Adrenal gland (tissue), 12 donors: ENCODE data around the gene FAT1. TPM values are rescaled to one million over a fixed set of nuclear protein-coding genes. Genes with fewer than 3 reads are reported as not detected.

Experiments used
- DNase-seq, 7 donors: peaks; one replicate each; pipeline ENCODE4 v3.0.0-alpha.2; 2019 to 2020
- H3K27ac ChIP-seq, 5 donors: fragments of 200-600 bp; sonication (generic) in 4 of 5; 1 replicate in 3 of 5; 2 replicates in 2 of 5; pipeline versions ENCODE4 v1.5.1 to v1.8.0; 2016 to 2020; ENCODE audit warnings: mild to moderate bottlenecking in 1 of 5
- H3K27me3 ChIP-seq: fragments of 200-600 bp; 2 replicates; pipeline ENCODE4 v1.8.0; 2021
- H3K36me3 ChIP-seq, 2 donors: fragments of 200-600 bp; replicated peaks in 1 of 2; 1 replicate in 1 of 2; 2 replicates in 1 of 2; pipeline versions ENCODE4 v1.5.1 to v1.8.0; 2018 to 2022
- H3K4me1 ChIP-seq, 2 donors: fragments of 200-600 bp; replicated peaks in 1 of 2; 1 replicate in 1 of 2; 2 replicates in 1 of 2; pipeline versions ENCODE4 v1.5.1 to v1.8.0; 2018 to 2021
- H3K4me3 ChIP-seq, 4 donors: fragments of 200-600 bp; sonication (generic) in 3 of 4; one replicate each; pipeline ENCODE4 v1.5.1; 2016 to 2018
- H3K9me3 ChIP-seq, 3 donors: fragments of 200-600 bp; sonication (generic) in 1 of 3; replicated peaks in 1 of 3; 1 replicate in 2 of 3; 2 replicates in 1 of 3; pipeline versions ENCODE4 v1.5.1 to v1.8.0; 2016 to 2021
- CTCF ChIP-seq, 6 experiments: fragments of 450-650 bp in 4 of 6; fragments of 200-600 bp in 2 of 6; sonication (generic) in 1 of 6; IDR thresholded peaks; 1 replicate in 5 of 6; 2 replicates in 1 of 6; pipeline versions ENCODE4 v1.5.1 to v1.8.0; 2016 to 2021; ENCODE audit warnings: antibody characterized with exemption in 6 of 6, mild to moderate bottlenecking in 2 of 6, moderate library complexity in 1 of 6
- POLR2A ChIP-seq, 2 donors: fragments of 450-650 bp; IDR thresholded peaks; one replicate each; pipeline ENCODE4 v1.6.1; 2017; ENCODE audit warnings: antibody characterized with exemption in 2 of 2, mild to moderate bottlenecking in 2 of 2, moderate library complexity in 1 of 2
- WGBS, 4 donors: extraction: QIAGEN DNeasy Blood & Tissue Kit in 2 of 4; methylation state at CpG; one replicate each; pipeline versions ENCODE4 v1.1.5 to v1.1.7; 2013 to 2017; 5-methylcytosine and 5-hydroxymethylcytosine counted together
- intact Hi-C, 2 donors: fragments of 100-400 bp; cut with DNase I; formaldehyde crosslinking; loops; one replicate each; pipeline versions ENCODE4 v1.14.1 to v1.15.0; 2022 to 2023
- polyA plus RNA-seq, 3 donors: library from polyadenylated mRNA; stranded (reverse); fragments of 200-250 nt in 2 of 3; fragments of 350-450 nt in 1 of 3; fragmentation: Illumina TruSeq in 1 of 3; extraction: RNeasy Lipid Tissue Mini Kit (QIAGEN cat#74804) in 1 of 3; gene quantifications; one replicate each; pipeline ENCODE4 v1.2.3, GENCODE V29; 2013 to 2014
- total RNA-seq, 9 donors: library from RNA; depleted of rRNA in 4 of 9; stranded (reverse); fragments of >200 nt in 4 of 9; fragments of 120-200 nt in 1 of 9; fragmentation: NEBNext Ultra II Directional in 1 of 9; extraction: Animal tissue kit (Norgen Biotek cat#: 25700) in 1 of 9; gene quantifications; one replicate each; pipeline versions ENCODE4 v1.1.0 to v1.2.4, GENCODE V29; 2013 to 2023
- donor health status: healthy with polysubstance abuse.
- donor health status: Bipolar disorder and iron deficiency.
- donor health status: DM: yes; HTN: yes; CAD: no.
- donor health status: DM: no; HTN: no; CAD: no.
- donor health status: DM: no; HTN: no; CAD: no.
- donor health status: DM: yes; HTN: yes; CAD: no.

The FAT1 gene
- total and polyA plus RNA-seq, 12 donors, result 0.79 to 147 (median 6.3) TPM

GRCh38 chr4:186746581-186746980, 22.9 kb upstream of the FAT1 start:
- TF ChIP-seq CTCF (IDR thresholded peaks at IDR 0.05) (no peak), POLR2A (IDR thresholded peaks at IDR 0.05) (no peak)
- 83 to 87% (median 86%) methylated on average over 6 of the region's 6 CpGs for WGBS, 4 donors
- Histone ChIP-seq H3K36me3 (no peaks in the 10 kb centered on the region), H3K27me3 (no peaks in the 10 kb centered on the region), H3K27ac (no peak overlapping the region), H3K9me3 (no peaks in the 10 kb centered on the region), H3K4me3 (no peak overlapping the region), H3K4me1 (no peaks in the 10 kb centered on the region)
- intact Hi-C loops, result no loop called here
- DNase-seq, result no peak

DNA sequence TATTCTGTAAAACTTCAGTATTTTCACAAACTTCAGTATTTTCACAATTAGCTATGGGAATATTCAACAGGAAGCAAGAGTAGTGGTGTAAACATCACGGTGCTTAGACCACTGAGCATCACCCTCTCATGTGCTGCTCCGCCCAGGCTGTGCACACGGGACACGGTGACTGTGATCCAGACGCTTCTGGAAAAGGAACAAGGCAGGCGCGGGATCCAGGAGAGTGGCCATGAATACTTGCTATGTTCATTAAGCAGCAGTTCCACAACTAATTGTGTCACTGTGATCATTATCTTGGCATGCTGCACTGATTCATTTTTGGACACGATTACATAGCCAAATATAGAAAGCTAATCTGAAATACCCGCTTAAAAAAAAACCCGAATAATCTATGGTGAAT, 19.6 kb upstream of the FAT1 start:
- no peaks in the 10 kb centered on the region for H3K36me3 ChIP-seq
- intact Hi-C loops, result no loop called here
- no peaks in the 10 kb centered on the region for H3K27me3 ChIP-seq
- no peak for DNase-seq
- H3K9me3 ChIP-seq, result no peaks in the 10 kb centered on the region
- no peaks in the 10 kb centered on the region for H3K4me1 ChIP-seq
- WGBS, 4 donors, result 73 to 79% (median 77%) methylated on average over 10 of the region's 10 CpGs
- TF ChIP-seq CTCF (IDR thresholded peaks at IDR 0.05) (no peak), POLR2A (IDR thresholded peaks at IDR 0.05) (no peak)
- H3K4me3 ChIP-seq, result no peak overlapping the region
- H3K27ac ChIP-seq, result no peak overlapping the region

DNA sequence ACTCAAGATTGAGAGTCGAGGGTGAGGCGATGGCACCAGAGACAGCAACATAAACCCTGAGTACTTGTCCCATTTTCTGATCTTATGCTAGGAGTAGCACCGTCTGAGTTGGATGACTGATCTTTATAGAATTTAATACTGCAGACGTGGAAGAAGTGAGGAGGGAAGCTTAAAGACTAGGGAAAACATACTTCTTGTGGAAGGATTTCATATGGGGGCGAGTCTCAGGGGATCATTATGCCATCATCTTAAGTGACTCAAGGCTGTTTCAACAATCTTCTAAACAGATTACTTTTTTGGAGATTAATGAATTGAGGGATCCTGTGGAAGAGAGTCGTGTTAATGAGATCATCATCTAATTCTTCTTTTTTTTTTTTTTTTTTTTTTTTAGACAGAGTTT, 17.2 kb upstream of the FAT1 start:
- intact Hi-C loops, result no loop called here
- TF ChIP-seq CTCF (IDR thresholded peaks at IDR 0.05) (no peak), POLR2A (IDR thresholded peaks at IDR 0.05) (no peak)

DNA sequence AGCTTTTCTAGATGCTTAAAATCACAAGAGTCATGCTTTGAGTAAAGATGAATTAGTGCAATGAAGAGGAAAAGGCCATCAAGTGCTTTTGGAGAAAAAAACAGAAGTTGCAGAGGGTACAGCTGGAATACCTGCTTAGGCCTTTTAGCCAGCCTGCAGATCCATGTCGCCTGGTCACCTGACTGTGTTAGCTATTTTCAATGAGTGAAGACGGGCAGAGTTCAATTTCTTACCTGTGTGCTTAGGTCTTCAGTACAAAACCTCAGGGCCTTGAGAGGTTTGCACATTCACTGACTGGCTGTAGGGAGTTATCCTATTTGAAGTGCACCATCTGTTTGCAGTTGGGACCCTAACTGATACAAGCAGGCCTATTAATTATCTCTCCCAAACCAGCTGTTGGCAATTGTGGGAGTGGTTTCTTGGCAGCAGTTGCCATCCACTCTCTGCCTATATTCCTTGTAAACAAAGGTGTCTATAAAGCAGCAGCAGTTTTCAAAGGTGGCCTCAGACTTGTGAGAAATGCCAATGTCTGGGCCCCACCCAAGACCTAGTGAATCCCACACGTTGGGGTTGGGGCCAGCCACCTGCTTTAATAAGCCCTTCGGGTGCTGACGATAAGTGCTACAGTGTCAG, 16.3 kb upstream of the FAT1 start:
- whole genome bisulfite sequencing, 4 donors, result 87 to 92% (median 91%) methylated on average over 5 of the region's 5 CpGs
- no peak for TF ChIP-seq POLR2A (IDR thresholded peaks at IDR 0.05)
- no peak for TF ChIP-seq CTCF (IDR thresholded peaks at IDR 0.05)
- Histone ChIP-seq H3K9me3 (no peaks in the 10 kb centered on the region), H3K4me1 (no peaks in the 10 kb centered on the region), H3K36me3 (no peaks in the 10 kb centered on the region), H3K27ac (no peak overlapping the region), H3K27me3 (no peaks in the 10 kb centered on the region), H3K4me3 (no peak overlapping the region)
- intact Hi-C loops, result no loop called here
- no peak for DNase-seq

More for the DNA sequence above, 17.2 kb upstream of the FAT1 start:
- Histone ChIP-seq H3K4me3 (no peak overlapping the region), H3K27me3 (no peaks in the 10 kb centered on the region), H3K9me3 (no peaks in the 10 kb centered on the region), H3K4me1 (no peaks in the 10 kb centered on the region), H3K36me3 (no peaks in the 10 kb centered on the region), H3K27ac (no peak overlapping the region)
- 76 to 84% (median 80%) methylated on average over 6 of the region's 6 CpGs for WGBS, 4 donors
- DNase-seq, result no peak
